Naive B cell (primary cell): ENCODE measurements around the gene CRNKL1. TPM values are rescaled to one million over a fixed set of nuclear protein-coding genes. Genes with fewer than 3 reads are reported as not detected.

Experiments used
- ATAC-seq, 2 donors: fragments of 150-1000 bp; cut with Tn5 transposase; 2 replicates each; pipeline ENCODE4 v1.10.0; 2021; ENCODE audit warnings: low read depth in 2 of 2, mild to moderate bottlenecking in 2 of 2, moderate library complexity in 2 of 2
- DNase-seq: peaks from one replicate; pipeline ENCODE4 v3.0.0; 2022
- H3K27ac Mint-ChIP-seq, 6 donors: one replicate each; pipeline ENCODE4 v1.8.0; 2020 to 2022; ENCODE audit warnings: mild to moderate bottlenecking in 6 of 6, mixed read lengths in 6 of 6, moderate library complexity in 5 of 6, inconsistent platforms in 2 of 6
- H3K27me3 Mint-ChIP-seq, 3 donors: one replicate each; pipeline ENCODE4 v1.8.0; 2021 to 2022; ENCODE audit warnings: mixed read lengths in 3 of 3, mild to moderate bottlenecking in 1 of 3
- H3K36me3 Mint-ChIP-seq, 2 donors: one replicate each; pipeline ENCODE4 v1.8.0; 2020 to 2022; ENCODE audit warnings: mixed read lengths in 2 of 2, inconsistent platforms in 1 of 2, mild to moderate bottlenecking in 1 of 2
- H3K4me1 Mint-ChIP-seq, 3 donors: one replicate each; pipeline ENCODE4 v1.8.0; 2020 to 2022; ENCODE audit warnings: mixed read lengths in 3 of 3, inconsistent platforms in 1 of 3, mild to moderate bottlenecking in 1 of 3, moderate library complexity in 1 of 3
- H3K4me3 Mint-ChIP-seq, 8 donors: one replicate each; pipeline ENCODE4 v1.8.0; 2020 to 2022; ENCODE audit warnings: mild to moderate bottlenecking in 8 of 8, mixed read lengths in 8 of 8, moderate library complexity in 8 of 8, inconsistent platforms in 2 of 8
- H3K9me3 Mint-ChIP-seq, 7 donors: one replicate each; pipeline ENCODE4 v1.8.0; 2020 to 2022; ENCODE audit warnings: mixed read lengths in 7 of 7, mild to moderate bottlenecking in 5 of 7, inconsistent platforms in 2 of 7, moderate library complexity in 1 of 7
- polyA plus RNA-seq, 6 donors: library from polyadenylated mRNA; unstranded; fragments of 300-500 nt; fragmentation: Illumina TruSeq; gene quantifications; one replicate each; pipeline ENCODE4 v1.2.3, GENCODE V29; 2021; ENCODE audit warnings: low read depth in 6 of 6

The CRNKL1 gene
- polyA plus RNA-seq, 6 donors from 2014 or later = 6.6 to 12.6 (median 9.1) TPM

- no peak overlapping the region for H3K27ac Mint-ChIP-seq
- peaks cover 21 to 24% of the 10 kb centered on the region in 2 donors for H3K36me3 Mint-ChIP-seq
- peaks cover 0 to 4% (median 0%) of the 10 kb centered on the region in 3 donors for H3K4me1 Mint-ChIP-seq
- no peak overlapping the region for H3K4me3 Mint-ChIP-seq
- DNase-seq = no peak
- ATAC-seq = no peak
- H3K9me3 Mint-ChIP-seq = no peaks in the 10 kb centered on the region
- no peaks in the 10 kb centered on the region for H3K27me3 Mint-ChIP-seq
Observed at GRCh38 chr20:20037960-20038359, 14.3 kb downstream of the CRNKL1 start.

GRCh38 chr20:20036756-20037155, 15.5 kb downstream of the CRNKL1 start:
- ATAC-seq = no peak
- Mint-ChIP-seq H3K27me3 (no peaks in the 10 kb centered on the region), H3K36me3 (peaks cover 20 to 23% of the 10 kb centered on the region in 2 donors), H3K9me3 (no peaks in the 10 kb centered on the region), H3K27ac (peak overlapping the region in 3 of 6 donors; percentile 2 to 75 (median 28)), H3K4me1 (peaks cover 0 to 4% (median 0%) of the 10 kb centered on the region in 3 donors), H3K4me3 (no peak overlapping the region)
- no peak for DNase-seq

- H3K4me3 Mint-ChIP-seq = no peak overlapping the region
- H3K27ac Mint-ChIP-seq = no peak overlapping the region
- no peaks in the 10 kb centered on the region for H3K27me3 Mint-ChIP-seq
- H3K4me1 Mint-ChIP-seq = peaks cover 0 to 4% (median 0%) of the 10 kb centered on the region in 3 donors
- H3K9me3 Mint-ChIP-seq = no peaks in the 10 kb centered on the region
- H3K36me3 Mint-ChIP-seq = peaks cover 13% of the 10 kb centered on the region in 2 donors
- no peak for DNase-seq
- no peak for ATAC-seq
Observed at GRCh38 chr20:20034486-20034885, 17.8 kb downstream of the CRNKL1 start.

GRCh38 chr20:20031790-20032189, 20.5 kb downstream of the CRNKL1 start:
- DNase-seq = no peak
- Mint-ChIP-seq H3K36me3 (peaks cover 11 to 13% of the 10 kb centered on the region in 2 donors), H3K4me3 (no peak overlapping the region), H3K4me1 (peaks cover 0 to under 1% (median 0%) of the 10 kb centered on the region in 3 donors), H3K27me3 (no peaks in the 10 kb centered on the region), H3K9me3 (no peaks in the 10 kb centered on the region), H3K27ac (peak overlapping the region in 1 of 6 donors; percentile 30)
- no peak for ATAC-seq

GRCh38 chr20:20027284-20027683, 25.0 kb downstream of the CRNKL1 start:
- no peak for ATAC-seq
- Mint-ChIP-seq H3K27ac (no peak overlapping the region), H3K36me3 (peaks cover 9 to 17% of the 10 kb centered on the region in 2 donors), H3K4me3 (no peak overlapping the region), H3K9me3 (no peaks in the 10 kb centered on the region), H3K27me3 (no peaks in the 10 kb centered on the region), H3K4me1 (no peaks in the 10 kb centered on the region)
- DNase-seq = no peak

GRCh38 chr20:20024942-20025341, 27.3 kb downstream of the CRNKL1 start:
- peak overlapping the region in 2 of 6 donors; percentile 66 to 73 for H3K27ac Mint-ChIP-seq
- DNase-seq (no peak), ATAC-seq (no peak)
- H3K36me3 Mint-ChIP-seq = peaks cover 9 to 17% of the 10 kb centered on the region in 2 donors
- H3K4me3 Mint-ChIP-seq = no peak overlapping the region
- H3K9me3 Mint-ChIP-seq = no peaks in the 10 kb centered on the region
- H3K27me3 Mint-ChIP-seq = no peaks in the 10 kb centered on the region
- peaks cover 12 to 20% (median 16%) of the 10 kb centered on the region in 3 donors for H3K4me1 Mint-ChIP-seq

GRCh38 chr20:20023395-20023794, 28.9 kb downstream of the CRNKL1 start:
- no peak overlapping the region for H3K4me3 Mint-ChIP-seq
- no peak for DNase-seq
- H3K27me3 Mint-ChIP-seq = no peaks in the 10 kb centered on the region
- H3K4me1 Mint-ChIP-seq = peaks cover 23 to 33% (median 25%) of the 10 kb centered on the region in 3 donors
- no peaks in the 10 kb centered on the region for H3K9me3 Mint-ChIP-seq
- no peak overlapping the region for H3K27ac Mint-ChIP-seq
- H3K36me3 Mint-ChIP-seq = peaks cover 4 to 13% of the 10 kb centered on the region in 2 donors
- no peak for ATAC-seq

- Mint-ChIP-seq H3K27ac (no peak overlapping the region), H3K9me3 (no peaks in the 10 kb centered on the region), H3K4me3 (no peak overlapping the region), H3K36me3 (peaks cover 0 to 11% of the 10 kb centered on the region in 2 donors), H3K4me1 (peaks cover 32 to 39% (median 33%) of the 10 kb centered on the region in 3 donors), H3K27me3 (no peaks in the 10 kb centered on the region)
- no peak for DNase-seq
- no peak for ATAC-seq
Observed at GRCh38 chr20:20022498-20022897, 29.8 kb downstream of the CRNKL1 start.

- Mint-ChIP-seq H3K4me3 (peak overlapping the region in 1 of 8 donors; percentile 47), H3K27ac (peak overlapping the region in 5 of 6 donors; percentile 43 to 96 (median 71)), H3K9me3 (no peaks in the 10 kb centered on the region), H3K36me3 (peaks cover 0 to 11% of the 10 kb centered on the region in 2 donors), H3K4me1 (peaks cover 36 to 42% (median 36%) of the 10 kb centered on the region in 3 donors), H3K27me3 (no peaks in the 10 kb centered on the region)
- ATAC-seq = no peak
- DNase-seq = no peak
Observed at GRCh38 chr20:20021835-20022234, 30.4 kb downstream of the CRNKL1 start.

GRCh38 chr20:20020908-20021307, 31.4 kb downstream of the CRNKL1 start:
- DNase-seq = no peak
- peak overlapping the region in 5 of 6 donors; percentile 30 to 89 (median 76) for H3K27ac Mint-ChIP-seq
- peaks cover 37 to 44% (median 38%) of the 10 kb centered on the region in 3 donors for H3K4me1 Mint-ChIP-seq

GRCh38 chr20:20019123-20019522, 33.1 kb downstream of the CRNKL1 start:
- ATAC-seq (no peak), DNase-seq (no peak)
- no peaks in the 10 kb centered on the region for H3K9me3 Mint-ChIP-seq
- H3K4me1 Mint-ChIP-seq = peaks cover 37 to 44% (median 38%) of the 10 kb centered on the region in 3 donors
- H3K4me3 Mint-ChIP-seq = peak overlapping the region in 7 of 8 donors; percentile 38 to 95 (median 90)
- no peaks in the 10 kb centered on the region for H3K27me3 Mint-ChIP-seq
- H3K36me3 Mint-ChIP-seq = peaks cover 0 to 8% of the 10 kb centered on the region in 2 donors
- H3K27ac Mint-ChIP-seq = peak overlapping the region in 4 of 6 donors; percentile 62 to 94 (median 82)

More at GRCh38 chr20:20020908-20021307, 31.4 kb downstream of the CRNKL1 start:
- no peak for ATAC-seq
- Mint-ChIP-seq H3K4me3 (peak overlapping the region in 1 of 8 donors; percentile 59), H3K9me3 (no peaks in the 10 kb centered on the region), H3K36me3 (peaks cover 0 to 11% of the 10 kb centered on the region in 2 donors), H3K27me3 (no peaks in the 10 kb centered on the region)

GRCh38 chr20:20018366-20018765, 33.9 kb downstream of the CRNKL1 start:
- Mint-ChIP-seq H3K4me1 (peaks cover 37 to 44% (median 38%) of the 10 kb centered on the region in 3 donors), H3K4me3 (peak overlapping the region; percentile 29 to 95 (median 90)), H3K27ac (peak overlapping the region; percentile 53 to 95 (median 86)), H3K27me3 (no peaks in the 10 kb centered on the region), H3K36me3 (peaks cover 0 to under 1% of the 10 kb centered on the region in 2 donors), H3K9me3 (no peaks in the 10 kb centered on the region)
- no peak for ATAC-seq
- DNase-seq = no peak

GRCh38 chr20:20017844-20018185, 34.5 kb downstream of the CRNKL1 start:
- DNase-seq (peak; percentile 9), ATAC-seq (peak in 1 of 2 donors; percentile 15)
- Mint-ChIP-seq H3K27ac (peak overlapping the region; percentile 62 to 95 (median 88)), H3K9me3 (no peaks in the 10 kb centered on the region), H3K27me3 (no peaks in the 10 kb centered on the region), H3K4me3 (peak overlapping the region; percentile 85 to 95 (median 91)), H3K4me1 (peaks cover 37 to 44% (median 38%) of the 10 kb centered on the region in 3 donors), H3K36me3 (no peaks in the 10 kb centered on the region)

GRCh38 chr20:20017001-20017843, 35.0 kb downstream of the CRNKL1 start, which contains the start of gene NAA20:
TSS of gene NAA20 (plus strand) at chr20:20017362. CDS start at chr20:20017397, 35 bp downstream.
- H3K4me1 Mint-ChIP-seq = peaks cover 37 to 44% (median 38%) of the 10 kb centered on the region in 3 donors
- H3K36me3 Mint-ChIP-seq = no peaks in the 10 kb centered on the region
- DNase-seq (peak; percentile 87), ATAC-seq (peak; percentile 97 to 98)
- no peaks in the 10 kb centered on the region for H3K9me3 Mint-ChIP-seq
- H3K4me3 Mint-ChIP-seq = peak within 1 kb of the TSS; percentile 85 to 95 (median 92)
- peaks cover 0 to 4% (median 0%) of the 10 kb centered on the region in 3 donors for H3K27me3 Mint-ChIP-seq
- H3K27ac Mint-ChIP-seq = peak within 1 kb of the TSS; percentile 94 to 98 (median 96)
